Measurements from ENCODE around the gene SH3RF3.
A peak's percentile ranks its signal among the peaks of the same experiment; 100 is the strongest.

Gene SH3RF3

GRCh38 chr2:109246176-109246575, 117.2 kb downstream of the SH3RF3 start:
- no peak for DNase-seq

- no peak for DNase-seq
These were observed 117.6 kb downstream of the SH3RF3 start for GRCh38 chr2:109246616-109247015.

- DNase-seq, result no peak
These were observed 118.3 kb downstream of the SH3RF3 start for GRCh38 chr2:109247340-109247739.

- no peak for DNase-seq
These were observed 118.8 kb downstream of the SH3RF3 start for GRCh38 chr2:109247812-109248211.

- DNase-seq, result no peak
These were observed 119.6 kb downstream of the SH3RF3 start for GRCh38 chr2:109248590-109248989.

GRCh38 chr2:109253217-109253616, 124.2 kb downstream of the SH3RF3 start:
- no peak for DNase-seq

- no peak for DNase-seq
These were observed 125.3 kb downstream of the SH3RF3 start for GRCh38 chr2:109254174-109254904.

GRCh38 chr2:109255654-109256053, 126.6 kb downstream of the SH3RF3 start:
- DNase-seq, result no peak

GRCh38 chr2:109256111-109256510, 127.1 kb downstream of the SH3RF3 start:
- DNase-seq, result no peak

GRCh38 chr2:109256921-109257320, 127.9 kb downstream of the SH3RF3 start:
- no peak for DNase-seq

- no peak for DNase-seq
These were observed 128.6 kb downstream of the SH3RF3 start for GRCh38 chr2:109257653-109258052.

GRCh38 chr2:109258376-109258775, 129.4 kb downstream of the SH3RF3 start:
- no peak for DNase-seq

GRCh38 chr2:109258905-109259540, 130.0 kb downstream of the SH3RF3 start:
- DNase-seq, result no peak

- DNase-seq, result no peak
These were observed 130.7 kb downstream of the SH3RF3 start for GRCh38 chr2:109259671-109260070.

GRCh38 chr2:109260116-109260855, 131.3 kb downstream of the SH3RF3 start:
- no peak for DNase-seq

- DNase-seq, result peak in 1 of 2 experiments; percentile 23
These were observed 132.1 kb downstream of the SH3RF3 start for GRCh38 chr2:109260886-109261700.

GRCh38 chr2:109261906-109262631, 133.1 kb downstream of the SH3RF3 start:
- DNase-seq, result no peak

- no peak for DNase-seq
These were observed 135.8 kb downstream of the SH3RF3 start for GRCh38 chr2:109264595-109265328.

- DNase-seq, result no peak
These were observed 136.4 kb downstream of the SH3RF3 start for GRCh38 chr2:109265369-109265768.

- DNase-seq, result no peak
These were observed 136.9 kb downstream of the SH3RF3 start for GRCh38 chr2:109265953-109266352.

- no peak for DNase-seq
These were observed 137.5 kb downstream of the SH3RF3 start for GRCh38 chr2:109266496-109266895.

All from SW 1271 (cell line).